GM20431 (cell line): ENCODE measurements around the gene PSAP.
"Not testable (repeated sequence)": the region's sequence is repeated elsewhere in the genome, so short reads cannot be mapped to it uniquely, and the experiment has no call there.

Experiments
- in situ Hi-C: fragments of 300-500 bp; cut with MseI, MboI; formaldehyde crosslinking; loops from one replicate; pipeline ENCODE4 v1.15.0; 2020; ENCODE audit warnings: low sequenced_read_pairs; ENCODE audit not compliant: unreplicated experiment

Gene PSAP

DNA sequence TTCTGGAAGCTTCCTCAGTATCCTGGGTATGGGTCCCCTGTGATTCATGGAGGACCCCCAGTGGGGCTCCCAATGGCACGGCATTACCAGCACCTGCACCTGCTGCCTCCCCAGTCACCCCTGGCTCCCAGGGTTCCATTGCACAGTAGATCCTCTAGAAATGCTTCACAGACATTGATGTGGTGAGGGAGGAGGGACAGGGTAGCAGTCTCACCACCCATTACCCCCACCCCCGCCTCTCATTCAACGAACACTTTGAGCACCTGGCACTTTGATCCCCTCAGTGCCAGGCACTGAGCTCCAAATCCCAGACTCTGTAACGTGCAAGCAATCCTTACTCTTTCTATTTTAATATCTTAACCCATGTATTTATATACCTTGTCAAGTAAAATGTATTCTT, 26.8 kb upstream of the PSAP start:
- in situ Hi-C loops, result no loop called here

DNA sequence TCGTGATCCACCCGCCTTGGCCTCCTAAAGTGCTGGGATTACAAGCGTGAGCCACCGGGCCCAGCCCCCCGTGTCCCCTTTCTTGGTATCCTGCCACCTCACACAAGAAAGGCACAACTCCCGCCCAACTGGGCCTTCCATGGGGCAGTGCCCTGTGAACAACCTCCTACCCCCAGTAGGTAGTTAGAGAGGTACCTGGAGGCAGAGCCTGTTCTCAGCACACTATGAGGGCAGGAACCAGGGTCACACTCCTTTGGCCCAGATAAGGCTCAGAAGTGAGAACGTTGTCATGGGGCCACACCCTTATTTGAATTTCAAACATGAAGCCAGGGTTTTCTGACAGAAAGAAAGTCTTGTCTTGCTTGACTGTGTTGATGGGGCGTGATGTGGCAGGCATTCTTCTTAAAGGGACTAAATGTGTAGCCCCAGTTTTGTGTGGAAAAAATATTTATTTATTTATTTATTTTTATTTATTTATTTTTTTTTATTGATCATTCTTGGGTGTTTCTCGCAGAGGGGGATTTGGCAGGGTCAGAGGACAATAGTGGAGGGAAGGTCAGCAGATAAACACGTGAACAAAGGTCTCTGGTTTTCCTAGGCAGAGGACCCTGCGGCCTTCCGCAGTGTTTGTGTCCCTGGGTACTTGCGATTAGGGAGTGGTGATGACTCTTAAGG, 23.8 kb upstream of the PSAP start:
- in situ Hi-C loops, result not testable (repeated sequence)

DNA sequence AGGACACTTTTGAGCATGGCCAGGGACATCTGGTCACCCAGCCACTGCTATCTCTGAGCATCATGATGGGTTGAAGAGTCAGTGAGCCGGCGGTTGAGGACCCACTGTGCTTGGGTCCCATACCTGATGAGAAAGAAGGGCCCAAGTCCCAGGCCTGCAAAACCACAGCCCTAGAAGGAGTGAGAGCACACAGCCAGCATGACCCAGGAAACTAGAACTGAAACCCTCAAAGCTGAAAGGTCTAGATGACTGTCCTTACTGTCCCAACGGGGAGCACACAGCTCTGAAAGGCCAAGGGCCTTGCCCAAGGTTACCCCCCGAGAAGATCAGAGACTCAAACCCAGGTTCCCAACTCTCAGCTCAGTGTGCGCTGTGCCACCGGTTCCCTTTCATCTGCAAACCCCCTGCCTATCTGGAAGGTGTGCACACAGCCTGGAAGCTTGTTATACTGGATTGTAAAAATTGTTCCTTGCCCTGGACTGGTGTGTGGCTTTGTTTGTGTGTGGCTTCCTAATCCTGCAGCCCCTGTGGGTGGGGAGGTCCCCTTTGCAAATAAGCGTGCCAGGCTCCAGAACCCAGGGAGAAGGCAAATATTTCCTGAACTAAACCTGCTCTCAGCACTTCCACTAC, 22.6 kb upstream of the PSAP start:
- in situ Hi-C loops, result no loop called here

DNA sequence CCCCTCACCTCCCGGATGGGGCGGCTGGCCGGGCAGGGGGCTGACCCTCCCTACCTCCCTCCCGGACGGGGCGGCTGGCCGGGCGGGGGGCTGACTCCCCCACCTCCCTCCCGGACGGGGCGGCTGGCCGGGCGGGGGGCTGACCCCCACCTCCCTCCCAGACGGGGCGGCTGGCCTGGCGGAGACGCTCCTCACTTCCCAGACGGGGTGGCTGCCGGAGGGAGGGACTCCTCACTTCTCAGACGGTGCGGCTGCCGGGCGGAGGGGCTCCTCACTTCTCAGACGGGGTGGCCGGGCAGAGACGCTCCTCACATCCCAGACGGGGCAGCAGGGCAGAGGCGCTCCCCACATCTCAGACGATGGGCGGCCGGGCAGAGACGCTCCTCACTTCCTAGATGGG, 18.6 kb upstream of the PSAP start:
- in situ Hi-C loops, result not testable (repeated sequence)

DNA sequence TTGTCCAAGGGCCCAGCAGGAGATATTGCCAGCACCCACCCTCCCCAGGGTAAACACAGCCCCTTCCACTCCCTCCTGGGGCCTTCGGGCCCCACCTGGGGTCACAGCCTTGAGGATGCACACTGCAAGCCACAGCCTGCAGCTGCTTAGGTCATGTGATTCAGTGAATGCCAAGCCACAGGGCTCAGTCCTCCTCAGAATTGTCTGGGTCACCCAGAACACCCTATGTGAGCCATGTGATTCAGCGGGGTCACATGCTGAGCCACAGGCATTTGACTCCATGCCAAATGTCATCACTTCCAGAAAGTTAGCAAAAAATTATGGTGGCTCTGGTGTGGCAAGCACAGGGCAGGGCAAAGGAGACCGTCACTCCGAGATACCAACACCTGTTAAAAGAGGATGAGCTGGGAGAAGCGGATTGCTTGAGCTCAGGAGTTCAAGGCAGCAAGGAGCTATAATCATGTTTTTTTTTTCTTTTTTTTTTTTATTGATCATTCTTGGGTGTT, 17.2 kb upstream of the PSAP start:
- in situ Hi-C loops, result no loop called here

DNA sequence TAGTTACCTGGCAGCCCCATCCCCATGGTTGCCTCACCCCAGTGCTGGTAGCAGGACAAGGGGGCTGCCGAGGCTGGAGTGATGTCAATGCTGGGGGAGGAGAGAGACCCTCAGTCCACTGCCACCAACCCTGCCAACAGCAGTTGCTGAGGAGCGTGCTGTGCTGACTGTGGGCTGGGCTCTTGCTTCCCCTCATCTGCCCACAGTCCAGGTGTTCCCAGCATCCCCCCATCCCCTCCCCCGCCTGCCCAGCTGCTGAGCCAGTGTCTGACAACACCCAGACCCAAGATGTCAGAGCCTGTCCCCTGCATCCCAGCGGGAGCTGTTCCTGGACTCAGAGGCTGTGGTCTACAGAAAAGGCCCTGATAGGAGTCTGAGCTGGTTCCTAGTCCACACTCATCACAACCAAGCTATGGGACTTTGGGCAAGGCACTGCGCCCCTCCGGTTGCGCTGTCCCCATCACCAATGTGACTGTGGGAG, 14.6 kb upstream of the PSAP start:
- in situ Hi-C loops, result no loop called here

DNA sequence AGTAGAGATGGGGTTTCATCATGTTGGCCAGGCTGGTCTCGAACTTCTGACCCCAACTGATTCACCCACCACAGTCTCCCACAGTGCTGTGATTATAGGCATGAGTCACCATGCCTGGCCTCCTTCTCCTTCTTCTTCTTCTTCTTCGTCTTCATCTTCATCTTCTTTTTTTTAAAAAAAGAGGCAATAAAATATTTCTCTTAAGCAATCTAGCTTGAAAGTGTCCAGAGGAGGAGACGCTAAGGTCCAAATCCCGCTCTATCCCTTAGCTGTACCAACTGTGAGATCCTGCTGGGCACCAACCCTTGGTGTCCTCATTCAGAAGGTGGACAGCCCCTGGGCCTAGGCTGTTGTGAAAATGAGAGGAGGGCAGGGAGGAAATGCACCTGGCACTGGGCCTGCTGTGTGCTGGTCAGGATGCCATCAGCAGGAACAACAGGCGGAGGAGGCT, 13.9 kb upstream of the PSAP start:
- in situ Hi-C loops, result no loop called here

DNA sequence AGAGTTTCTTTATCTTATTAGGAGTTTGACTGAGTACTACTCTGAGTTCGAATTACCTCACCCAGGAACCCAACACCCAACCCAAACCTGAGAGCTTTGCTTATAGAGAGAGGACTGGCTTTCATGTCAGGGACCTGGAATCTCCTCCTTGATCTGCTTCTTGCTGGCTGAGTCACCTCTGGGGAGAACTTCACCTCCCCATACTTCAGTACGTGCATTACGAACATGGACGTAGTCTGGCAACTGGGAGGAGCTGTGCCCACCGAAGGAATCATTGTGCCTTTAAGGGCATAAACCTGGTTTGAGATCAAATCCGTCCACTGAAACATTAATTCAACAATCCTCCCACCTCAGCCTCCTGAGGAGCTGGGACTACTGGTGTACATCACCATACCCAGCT, 12.2 kb upstream of the PSAP start:
- in situ Hi-C loops, result no loop called here

DNA sequence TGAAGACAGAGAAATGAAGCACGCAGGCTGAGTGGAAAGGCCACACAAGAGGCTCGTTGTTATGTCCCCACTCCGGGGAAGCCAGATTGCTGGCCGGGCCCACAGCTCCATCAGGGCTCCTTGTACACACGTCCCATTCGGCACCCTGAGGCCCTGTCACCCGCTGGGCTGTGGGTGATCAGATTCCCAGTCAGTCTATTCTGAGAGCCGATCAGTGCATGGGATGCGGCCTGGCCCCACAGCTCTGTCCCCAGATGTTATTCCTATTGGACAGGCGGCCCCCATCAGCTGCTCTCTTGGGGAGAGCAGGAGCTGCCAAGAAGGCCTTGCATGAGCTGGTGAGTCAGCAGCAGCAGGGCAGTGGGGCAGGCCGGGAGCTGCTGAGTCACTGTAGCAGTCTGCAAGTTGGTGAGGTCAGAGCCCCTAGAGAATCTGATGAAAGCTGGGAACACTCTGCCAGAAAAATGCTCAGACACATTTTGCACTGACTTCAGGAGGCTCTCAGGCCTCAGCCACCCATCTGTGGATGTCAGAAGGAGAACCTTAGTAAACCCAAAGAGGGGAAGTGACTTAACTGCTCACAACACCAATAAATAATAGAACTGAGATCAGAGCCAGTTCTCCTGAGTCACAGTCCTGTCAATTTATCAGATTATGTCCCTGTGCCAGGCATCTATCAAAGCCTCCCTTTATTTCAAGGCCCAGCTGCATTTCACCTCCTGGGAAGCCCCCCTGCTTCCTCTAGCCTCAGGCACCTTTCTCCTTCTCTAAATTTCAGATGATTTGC, 9.4 kb upstream of the PSAP start:
- in situ Hi-C loops, result no loop called here

DNA sequence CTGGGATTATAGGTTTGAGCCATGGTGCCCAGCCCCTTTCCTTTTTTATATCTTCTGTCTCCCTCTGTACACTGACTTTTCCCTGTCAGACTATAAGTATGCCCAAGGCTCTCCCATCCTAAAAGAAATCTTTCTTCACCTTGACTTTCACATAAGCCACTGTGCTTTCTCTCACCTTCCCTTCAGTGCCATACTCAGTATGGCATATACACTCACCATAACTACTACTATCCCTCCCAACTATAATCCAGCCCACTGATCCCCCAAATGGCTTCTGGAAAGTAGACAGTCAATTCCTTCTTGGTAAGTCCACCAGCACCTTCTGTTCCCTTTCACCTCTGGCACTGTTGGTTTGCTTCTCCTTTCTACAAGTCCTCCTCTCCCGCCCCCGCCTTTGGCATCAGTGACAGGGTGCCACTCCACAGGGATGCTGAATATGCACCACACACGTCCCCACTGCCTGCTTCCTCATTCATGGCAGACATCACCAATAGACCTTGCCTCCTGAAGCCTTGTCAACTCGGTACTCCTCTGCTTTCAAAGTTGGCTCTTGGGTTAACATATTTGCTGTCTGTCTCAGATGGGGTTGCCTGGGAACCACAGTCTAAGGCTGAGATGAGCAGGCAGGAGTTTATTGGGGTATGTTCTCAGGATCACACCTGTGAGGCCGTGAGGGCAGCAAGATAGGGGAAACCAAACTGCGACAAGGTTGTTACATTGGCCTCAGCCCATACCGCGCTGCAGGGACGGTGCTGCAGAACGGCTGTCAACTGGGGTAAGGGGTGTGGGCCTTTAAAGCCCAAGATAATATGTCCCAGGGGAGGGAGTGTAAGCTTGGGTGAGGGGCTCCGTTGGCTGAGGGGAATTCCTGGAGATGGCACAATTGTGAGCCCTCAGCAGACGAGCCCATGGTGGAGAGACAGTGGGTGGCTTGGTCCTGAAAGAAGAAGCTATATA, 7.2 kb upstream of the PSAP start:
- in situ Hi-C loops, result no loop called here

DNA sequence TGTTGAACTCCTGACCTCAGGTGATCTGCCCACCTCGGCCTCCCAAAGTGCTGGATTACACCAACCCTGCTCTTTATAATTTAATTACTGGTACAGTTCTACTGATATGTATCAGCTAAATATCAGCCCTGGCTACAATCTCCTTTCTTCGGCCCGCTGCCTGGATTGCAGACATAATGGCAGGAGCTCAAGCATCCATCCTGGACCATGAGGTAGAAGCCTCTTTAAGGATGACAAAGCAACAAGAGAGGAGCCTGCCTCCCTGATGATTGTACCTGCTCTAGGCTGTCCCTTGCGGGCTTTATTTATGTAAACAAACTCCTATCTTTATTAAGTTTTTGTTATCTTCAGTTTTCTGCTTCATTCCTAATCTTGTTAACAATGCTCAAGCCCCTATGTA, 5.6 kb upstream of the PSAP start:
- in situ Hi-C loops, result no loop called here

DNA sequence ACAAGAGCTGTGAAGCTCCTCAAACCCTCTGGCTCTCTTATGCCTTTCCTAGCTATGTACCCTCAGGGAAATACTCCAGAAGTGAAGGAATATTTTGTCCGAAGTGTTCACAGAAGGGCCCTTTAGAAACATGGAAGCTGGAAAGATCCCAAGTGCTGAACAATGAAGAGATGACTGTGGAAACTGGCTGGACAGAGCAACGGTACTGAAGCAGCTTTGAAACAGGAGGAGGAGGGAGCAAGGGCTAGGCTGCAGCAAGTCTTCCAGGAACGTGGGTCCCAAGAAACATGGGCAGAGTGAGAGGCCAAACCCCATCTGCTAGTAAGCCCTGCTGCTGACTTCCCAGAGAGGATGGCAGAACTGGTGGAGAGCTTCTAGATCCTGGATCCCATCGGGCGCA, 3.0 kb upstream of the PSAP start:
- in situ Hi-C loops, result no loop called here

DNA sequence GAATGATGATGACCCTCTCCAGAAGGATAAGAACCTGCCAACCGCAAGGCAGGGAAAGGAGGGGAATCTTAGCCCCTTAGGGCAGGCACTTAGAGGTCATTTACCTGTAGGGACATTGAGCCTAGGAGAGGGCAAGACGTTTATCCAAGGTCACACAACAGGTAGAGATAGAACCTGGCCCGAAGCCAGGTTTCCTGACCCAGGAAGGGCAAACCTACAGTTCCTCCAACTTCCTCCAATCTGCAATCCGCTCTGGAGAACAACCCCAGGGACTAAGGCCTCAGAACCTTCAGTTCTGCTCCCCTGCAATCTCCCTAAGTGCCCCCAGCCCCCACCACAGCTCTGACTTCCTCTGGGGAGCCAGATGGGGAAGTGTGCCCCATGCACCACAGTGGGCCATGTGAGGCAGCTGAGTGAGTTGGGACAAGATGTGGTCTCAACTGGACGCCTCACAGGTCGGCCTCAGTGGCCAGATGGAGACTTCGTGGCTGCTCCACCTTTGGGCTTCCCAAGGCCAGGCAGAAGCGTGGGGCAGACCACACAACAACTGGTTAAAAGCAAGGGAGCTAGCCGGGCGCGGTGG, 1.4 kb upstream of the PSAP start:
- in situ Hi-C loops, result no loop called here

DNA sequence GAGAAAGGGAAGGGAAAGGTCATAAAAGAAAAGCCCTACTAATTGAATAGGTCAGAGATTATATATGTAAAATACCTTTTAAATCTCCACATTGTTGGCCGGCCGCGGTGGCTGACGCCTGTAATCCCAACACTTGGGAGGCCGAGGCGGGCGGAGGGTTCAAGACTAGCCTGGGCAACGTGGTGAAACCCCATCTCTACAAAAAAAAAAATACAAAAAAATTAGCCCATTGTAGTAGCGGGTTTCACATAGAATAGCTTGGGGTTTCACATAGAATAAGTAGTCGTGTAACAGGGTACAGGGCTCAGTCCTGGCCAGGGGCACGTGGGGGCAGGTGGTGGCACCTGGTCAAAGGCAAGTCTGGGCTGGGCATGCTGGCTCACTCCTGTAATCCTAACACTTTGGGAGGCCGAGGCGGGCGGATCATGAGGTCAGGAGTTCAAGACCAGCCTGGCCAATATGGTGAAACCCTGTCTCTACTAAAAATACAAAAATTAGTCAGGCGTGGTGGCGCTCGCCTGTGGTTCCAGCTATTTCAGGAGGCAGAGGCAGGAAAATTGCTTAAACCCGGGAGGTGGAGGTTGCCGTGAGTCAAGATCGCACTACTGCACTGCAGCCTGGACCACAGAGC, 529 bp upstream of the PSAP start:
- in situ Hi-C loops, result not testable (repeated sequence)

DNA sequence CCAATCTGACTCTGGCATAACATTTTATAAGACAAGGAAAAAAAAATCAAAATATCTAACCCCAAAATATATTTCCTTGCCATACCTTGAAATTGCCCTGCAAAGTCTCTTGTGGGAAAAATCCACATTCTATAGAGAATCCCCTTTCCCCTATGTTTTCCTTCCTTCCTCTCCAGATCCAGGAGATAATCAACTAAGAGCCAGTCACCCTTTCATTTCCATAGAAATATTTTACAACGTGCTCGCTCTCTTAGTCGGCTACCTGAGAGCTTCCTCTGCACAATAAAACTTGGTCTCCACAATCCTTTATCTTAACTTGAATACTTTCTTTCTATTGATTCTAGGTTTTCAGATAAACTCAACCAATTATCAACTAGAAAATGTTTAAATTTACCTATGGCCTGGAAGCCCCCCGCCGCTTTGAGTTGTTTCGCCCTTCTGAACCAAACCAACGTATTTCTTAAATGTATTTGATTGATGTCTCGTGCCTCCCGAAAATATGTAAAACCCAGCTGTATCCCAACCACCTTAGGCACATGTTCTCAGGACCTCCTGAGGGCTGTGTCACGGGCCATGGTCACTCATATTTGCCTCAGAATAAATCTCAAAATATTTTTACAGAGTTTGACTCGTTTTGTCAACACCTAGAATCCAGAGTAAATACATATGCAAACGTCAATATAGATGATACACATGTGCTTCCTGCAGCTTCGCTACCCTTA, 869 bp downstream of the PSAP start:
- in situ Hi-C loops, result no loop called here

DNA sequence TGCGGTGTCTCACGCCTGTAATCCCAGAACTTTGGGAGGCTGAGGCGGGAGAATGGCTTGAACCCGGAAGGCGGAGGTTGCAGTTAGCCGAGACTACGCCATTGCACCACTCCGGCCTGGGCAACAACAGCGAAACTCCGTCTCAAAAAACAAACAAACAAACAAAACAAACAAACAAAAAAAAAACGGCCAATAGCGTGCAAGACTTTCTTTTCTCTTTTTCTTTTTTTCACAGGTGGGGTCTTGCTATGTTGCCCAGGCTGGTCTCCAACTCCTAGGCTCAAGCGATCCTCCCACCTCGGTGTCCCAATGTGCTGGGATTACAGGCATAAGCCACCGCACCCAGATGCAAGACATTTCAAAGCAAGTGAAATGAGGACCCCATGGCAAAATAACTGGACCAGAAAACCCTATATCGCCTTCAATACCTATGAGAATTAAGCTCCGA, 1.6 kb downstream of the PSAP start:
- in situ Hi-C loops, result no loop called here

DNA sequence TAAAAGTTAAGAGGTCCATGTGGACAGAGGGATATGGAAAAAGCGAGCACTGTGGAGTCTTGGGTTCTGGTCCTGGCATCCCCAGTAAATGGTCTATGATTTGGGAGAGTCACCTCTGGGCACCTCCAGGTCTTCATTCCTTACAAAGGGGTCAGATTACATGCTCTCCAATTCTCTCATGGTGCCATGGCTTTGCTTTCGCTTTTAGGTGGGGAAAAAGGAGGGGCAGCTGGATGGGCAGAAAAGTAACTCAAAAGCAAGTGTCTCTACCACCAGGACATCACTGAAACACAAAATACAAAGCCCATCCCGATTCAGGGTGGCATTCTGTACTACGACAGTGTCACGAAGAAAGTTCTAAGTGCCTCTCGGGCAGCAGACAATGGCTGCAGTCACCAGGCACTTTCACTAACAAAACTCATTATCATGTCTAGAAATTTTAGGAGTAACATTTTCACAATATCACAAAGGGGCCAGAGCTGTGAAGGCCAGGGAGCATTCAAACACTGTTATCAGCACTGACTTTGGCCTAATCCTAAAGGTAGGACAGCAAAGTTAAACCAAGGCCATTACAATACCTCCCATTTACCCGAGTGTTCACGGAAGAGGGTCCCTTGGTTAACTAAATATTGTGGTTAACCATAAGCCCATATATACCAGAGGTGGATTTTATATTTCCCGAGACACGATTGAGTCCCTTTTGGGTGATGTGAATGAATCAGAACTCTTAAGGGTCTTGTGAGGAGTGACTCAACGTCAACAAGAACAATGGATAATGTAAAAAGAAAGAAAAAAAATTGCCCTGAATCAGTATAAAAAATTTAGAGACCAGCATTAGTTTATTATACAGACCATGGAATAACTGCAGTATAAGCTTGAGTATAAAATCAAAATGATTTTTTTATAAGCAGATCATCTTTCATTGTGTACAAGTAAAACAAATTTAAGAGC, 2.5 kb downstream of the PSAP start:
- in situ Hi-C loops, result no loop called here
